Pancreas (tissue), 10 donors: ENCODE measurements around the gene RANBP10. TPM values are rescaled to one million over a fixed set of nuclear protein-coding genes. Genes with fewer than 3 reads are reported as not detected.

ENCODE experiments used
- ATAC-seq, 4 donors: fragments of 200-7000 bp; cut with Tn5 transposase; one replicate each; pipeline versions ENCODE4 v1.8.0 to v1.9.1; 2020; ENCODE audit warnings: mild to moderate bottlenecking in 4 of 4, moderate library complexity in 4 of 4
- DNase-seq, 6 donors: peaks; one replicate each; pipeline ENCODE4 v3.0.0-alpha.2; 2020
- FAIRE-seq: peaks from 2 replicates; lab custom pipeline; 2012; peaks lifted over from hg19 to GRCh38; lab: Jason Lieb, UNC
- H3K27ac ChIP-seq, 4 donors: fragments of 200-600 bp; sonication (generic); 1 replicate in 3 of 4; 2 replicates in 1 of 4; pipeline versions ENCODE4 v1.5.0 to v1.8.0; 2020
- H3K27me3 ChIP-seq, 4 donors: fragments of 200-600 bp; one replicate each; pipeline ENCODE4 v1.8.0; 2021
- H3K36me3 ChIP-seq, 3 donors: fragments of 200-600 bp; sonication (generic) in 1 of 3; one replicate each; pipeline versions ENCODE4 v1.5.0 to v1.8.0; 2020 to 2021
- H3K4me1 ChIP-seq, 3 donors: fragments of 200-600 bp; one replicate each; pipeline ENCODE4 v1.8.0; 2021
- H3K4me3 ChIP-seq, 4 donors: fragments of 200-600 bp; sonication (generic) in 2 of 4; one replicate each; pipeline versions ENCODE4 v1.5.0 to v1.8.0; 2020 to 2021
- H3K9me3 ChIP-seq, 4 donors: fragments of 200-600 bp; one replicate each; pipeline ENCODE4 v1.8.0; 2021
- WGBS, 2 donors: extraction: QIAGEN DNeasy Blood & Tissue Kit; methylation state at CpG; one replicate each; pipeline ENCODE4 v1.1.7; 2013; 5-methylcytosine and 5-hydroxymethylcytosine counted together
- intact Hi-C, 3 donors: fragments of 100-400 bp; cut with DNase I; formaldehyde crosslinking; loops; one replicate each; pipeline versions ENCODE4 v1.11.1 to v1.14.2; 2022
- polyA plus RNA-seq, 2 donors: library from polyadenylated mRNA; stranded (reverse); fragments of 200-250 nt; gene quantifications; one replicate each; pipeline ENCODE4 v1.2.3, GENCODE V29; 2013
- total RNA-seq, 6 donors: library from RNA; stranded (reverse); fragmentation: NEBNext Ultra II Directional in 4 of 6; extraction: Animal tissue kit (Norgen Biotek cat#: 25700) in 4 of 6; gene quantifications; one replicate each; pipeline versions ENCODE4 v1.2.1 to v1.2.4, GENCODE V29; 2021 to 2023
- TF ChIP-seq, protein P1 (sequence below), 4 donors: fragments of 200-600 bp; sonication (generic) in 3 of 4; IDR thresholded peaks; one replicate each; pipeline versions ENCODE4 v1.5.0 to v1.8.0; 2021; ENCODE audit warnings: antibody characterized with exemption in 4 of 4
- donor health status: healthy with polysubstance abuse.
- donor health status: DM: no; HTN: no; CAD: no; lungs with moderate emphysema.
- donor health status: DM: no; HTN: no; CAD: no.
- donor health status: control.
- donor health status: control.
- donor health status: Bipolar disorder and iron deficiency.
- donor health status: DM: yes; HTN: yes; CAD: no.
- donor health status: DM: no; HTN: no; CAD: no.
- donor health status: DM: no; HTN: no; CAD: no.
- donor health status: DM: yes; HTN: yes; CAD: no.

The RANBP10 gene
- total and polyA plus RNA-seq, 8 donors, result 8.7 to 15.4 (median 11.6) TPM

DNA sequence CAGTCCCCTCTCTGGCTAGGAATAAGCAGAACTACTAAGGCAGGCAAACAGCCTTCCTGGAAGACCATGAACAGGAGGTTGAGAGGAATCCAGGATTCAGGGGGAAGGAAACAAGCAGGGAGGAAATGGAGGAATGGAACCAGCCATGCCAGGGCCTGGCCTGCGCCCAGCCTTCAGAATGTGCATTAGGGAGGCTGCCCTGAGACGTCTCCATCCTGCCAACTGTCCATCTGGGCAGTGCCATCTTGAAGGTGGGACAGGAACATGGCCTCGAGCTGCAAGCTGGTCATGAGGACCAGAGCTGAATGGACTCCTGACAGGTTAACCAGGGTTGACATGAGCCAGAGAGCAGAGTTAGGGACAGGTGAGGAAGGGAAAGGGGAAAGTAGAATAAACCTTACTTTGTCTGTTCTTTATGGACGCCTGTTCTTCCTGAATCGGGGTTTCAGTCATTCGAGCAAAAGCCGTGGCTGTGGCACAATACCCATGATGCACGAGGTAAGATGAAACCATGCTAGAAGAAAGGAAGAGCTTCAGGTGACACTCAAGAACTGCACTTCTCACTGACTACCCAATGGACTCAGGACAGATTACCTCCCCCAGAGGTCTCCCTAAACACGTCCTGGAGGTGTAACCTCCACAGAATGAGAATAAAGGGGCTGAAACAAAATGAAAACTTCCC, 75.1 kb downstream of the RANBP10 start:
- ATAC-seq (no peak), DNase-seq (no peak), FAIRE-seq (no peak)
- Histone ChIP-seq H3K4me1 (no peaks in the 10 kb centered on the region), H3K4me3 (no peak overlapping the region), H3K27me3 (no peaks in the 10 kb centered on the region), H3K27ac (no peak overlapping the region), H3K9me3 (no peaks in the 10 kb centered on the region), H3K36me3 (peaks cover 0 to 41% (median 19%) of the 10 kb centered on the region in 3 donors)
- intact Hi-C loops, result no loop called here
- TF ChIP-seq, protein P1, sequence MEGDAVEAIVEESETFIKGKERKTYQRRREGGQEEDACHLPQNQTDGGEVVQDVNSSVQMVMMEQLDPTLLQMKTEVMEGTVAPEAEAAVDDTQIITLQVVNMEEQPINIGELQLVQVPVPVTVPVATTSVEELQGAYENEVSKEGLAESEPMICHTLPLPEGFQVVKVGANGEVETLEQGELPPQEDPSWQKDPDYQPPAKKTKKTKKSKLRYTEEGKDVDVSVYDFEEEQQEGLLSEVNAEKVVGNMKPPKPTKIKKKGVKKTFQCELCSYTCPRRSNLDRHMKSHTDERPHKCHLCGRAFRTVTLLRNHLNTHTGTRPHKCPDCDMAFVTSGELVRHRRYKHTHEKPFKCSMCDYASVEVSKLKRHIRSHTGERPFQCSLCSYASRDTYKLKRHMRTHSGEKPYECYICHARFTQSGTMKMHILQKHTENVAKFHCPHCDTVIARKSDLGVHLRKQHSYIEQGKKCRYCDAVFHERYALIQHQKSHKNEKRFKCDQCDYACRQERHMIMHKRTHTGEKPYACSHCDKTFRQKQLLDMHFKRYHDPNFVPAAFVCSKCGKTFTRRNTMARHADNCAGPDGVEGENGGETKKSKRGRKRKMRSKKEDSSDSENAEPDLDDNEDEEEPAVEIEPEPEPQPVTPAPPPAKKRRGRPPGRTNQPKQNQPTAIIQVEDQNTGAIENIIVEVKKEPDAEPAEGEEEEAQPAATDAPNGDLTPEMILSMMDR (IDR thresholded peaks at IDR 0.05), result no peak
- WGBS, 2 donors, result 86 to 88% methylated on average over 9 of the region's 9 CpGs

DNA sequence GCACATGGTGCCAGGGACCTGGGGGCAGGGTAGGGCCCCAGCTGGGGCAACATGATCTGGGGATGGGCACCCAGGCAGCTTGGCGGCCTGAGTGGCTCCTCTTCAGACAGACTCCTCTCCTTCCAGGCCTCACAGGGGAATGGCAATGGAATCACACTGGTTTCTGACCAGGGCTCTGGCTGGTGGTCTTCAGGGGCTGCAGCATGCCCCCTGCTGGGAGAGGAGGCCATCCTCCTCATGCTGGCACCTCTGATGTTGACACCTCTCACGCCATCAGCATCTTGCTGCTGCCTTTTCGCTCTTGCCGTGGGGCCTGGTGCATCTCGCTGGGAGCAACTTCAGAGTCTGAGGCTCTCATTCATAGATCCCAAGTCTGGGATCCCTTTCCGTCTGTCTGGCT, 76.0 kb downstream of the RANBP10 start:
- no peak for DNase-seq
- intact Hi-C loops, result no loop called here
- Histone ChIP-seq H3K9me3 (no peaks in the 10 kb centered on the region), H3K4me3 (no peak overlapping the region), H3K36me3 (peaks cover 0 to 41% (median 19%) of the 10 kb centered on the region in 3 donors), H3K27ac (no peak overlapping the region), H3K27me3 (no peaks in the 10 kb centered on the region), H3K4me1 (no peaks in the 10 kb centered on the region)
- 94% methylated on average over 6 of the region's 6 CpGs for whole genome bisulfite sequencing, 2 donors
- no peak for ATAC-seq
- TF ChIP-seq, protein P1 (IDR thresholded peaks at IDR 0.05), result no peak
- FAIRE-seq, result no peak

GRCh38 chr16:67729636-67730248, 76.6 kb downstream of the RANBP10 start:
- Histone ChIP-seq H3K36me3 (peaks cover 0 to 41% (median 19%) of the 10 kb centered on the region in 3 donors), H3K9me3 (no peaks in the 10 kb centered on the region), H3K4me3 (no peak overlapping the region), H3K27ac (no peak overlapping the region), H3K4me1 (no peaks in the 10 kb centered on the region), H3K27me3 (no peaks in the 10 kb centered on the region)
- no peak for FAIRE-seq
- 96 to 97% methylated on average over 14 of the region's 14 CpGs for WGBS, 2 donors
- intact Hi-C loops, result no loop called here
- no peak for ATAC-seq
- TF ChIP-seq, protein P1 (IDR thresholded peaks at IDR 0.05), result no peak
- DNase-seq, result no peak

DNA sequence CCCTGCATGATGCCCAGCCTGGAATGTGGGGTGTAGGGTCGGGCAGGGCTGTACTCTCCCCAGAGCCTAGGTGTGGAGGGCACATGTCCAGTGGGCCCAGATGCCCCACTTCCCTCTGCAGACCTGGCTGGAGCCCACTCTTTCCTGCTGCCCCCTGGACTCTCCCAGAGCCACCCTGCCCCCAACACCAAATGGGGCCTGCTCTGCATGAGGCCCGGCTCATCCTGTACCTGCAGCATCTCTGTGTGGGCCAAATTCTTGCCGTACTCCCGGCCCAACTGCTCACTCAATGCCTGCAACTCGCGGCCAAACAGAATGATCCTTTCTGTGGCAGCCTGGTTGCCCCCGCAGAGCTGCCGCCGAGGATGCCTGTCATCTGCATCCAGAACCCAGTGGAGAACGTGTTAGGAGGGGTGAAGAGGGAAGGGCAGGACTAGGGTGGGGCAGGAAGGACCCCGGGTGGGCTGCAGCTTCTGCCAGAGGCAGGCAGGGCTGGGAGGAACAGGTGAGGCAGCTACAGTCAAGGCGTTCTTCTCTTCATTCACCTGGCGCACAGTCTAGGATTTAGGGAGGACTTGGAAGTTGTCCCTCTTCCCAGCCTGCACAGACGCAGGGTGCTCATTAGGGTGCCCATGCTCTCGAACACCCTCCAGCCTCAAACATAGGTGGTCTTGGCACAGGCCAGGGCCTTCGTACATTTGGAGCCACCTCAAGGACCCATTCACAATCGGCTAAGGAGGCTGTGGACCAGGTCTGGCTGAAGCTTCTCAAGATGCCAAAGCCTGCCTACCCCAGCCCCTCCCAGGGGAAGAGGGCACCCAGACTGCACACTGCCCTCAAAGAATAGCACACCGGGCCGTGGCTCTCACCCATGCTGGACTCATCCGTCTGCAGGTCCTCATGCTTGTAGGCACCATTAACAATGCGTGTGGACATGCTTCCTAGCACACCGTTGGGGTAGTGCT, 78.6 kb downstream of the RANBP10 start:
- Histone ChIP-seq H3K36me3 (peaks cover 0 to 41% (median 19%) of the 10 kb centered on the region in 3 donors), H3K9me3 (no peaks in the 10 kb centered on the region), H3K4me3 (no peak overlapping the region), H3K4me1 (no peaks in the 10 kb centered on the region), H3K27me3 (no peaks in the 10 kb centered on the region), H3K27ac (no peak overlapping the region)
- TF ChIP-seq, protein P1 (IDR thresholded peaks at IDR 0.05), result no peak
- intact Hi-C loops, result no loop called here
- DNase-seq, result peak in 1 of 6 donors; percentile 42
- FAIRE-seq, result no peak
- ATAC-seq, result no peak
- WGBS, 2 donors, result 91 to 92% methylated on average over 22 of the region's 22 CpGs
